CD8-positive, alpha-beta memory T cell (primary cell): Measurements from ENCODE around the gene SERTAD3. TPM values are rescaled to one million over a fixed set of nuclear protein-coding genes. Genes with fewer than 3 reads are reported as not detected.
A peak's percentile ranks its signal among the peaks of the same experiment; 100 is the strongest.

Experiments
- CTCF ChIA-PET: fragments of 350-600 bp; sonication (Branson Sonifier 250); formaldehyde crosslinking; loops from one replicate; lab custom pipeline; 2021; ENCODE audit warnings: antibody characterized with exemption; lab: Charles Lee
- POLR2A ChIA-PET: fragments of 350-600 bp; sonication (Branson Sonifier 250); formaldehyde crosslinking; loops from one replicate; lab custom pipeline; 2021; ENCODE audit warnings: antibody characterized with exemption; lab: Charles Lee
- DNase-seq, 5 donors: peaks; one replicate each; pipeline versions ENCODE4 v3.0.0 to v3.0.0-alpha.2; 2020 to 2022; ENCODE audit warnings: mixed read lengths in 1 of 5
- H3K27ac ChIP-seq: one replicate; pipeline ENCODE4 v1.7.0; 2013; ENCODE audit warnings: low read depth, mild to moderate bottlenecking, low read length, moderate library complexity
- H3K27me3 ChIP-seq: 2 replicates; pipeline ENCODE4 v1.7.0; 2013; ENCODE audit warnings: low read length, mild to moderate bottlenecking; ENCODE audit not compliant: insufficient read depth, poor library complexity, severe bottlenecking
- H3K36me3 ChIP-seq: 2 replicates; pipeline ENCODE4 v1.7.0; 2013; ENCODE audit warnings: mild to moderate bottlenecking, low read length, moderate library complexity; ENCODE audit not compliant: insufficient read depth
- H3K4me1 ChIP-seq: 2 replicates; pipeline ENCODE4 v1.7.0; 2013; ENCODE audit warnings: mild to moderate bottlenecking, low read length, moderate library complexity; ENCODE audit not compliant: insufficient read depth
- H3K4me3 ChIP-seq: 2 replicates; pipeline ENCODE4 v1.7.0; 2013; ENCODE audit warnings: mild to moderate bottlenecking, low read length
- H3K9me3 ChIP-seq: 2 replicates; pipeline ENCODE4 v1.7.0; 2013; ENCODE audit warnings: mild to moderate bottlenecking, low read length
- H3K27ac Mint-ChIP-seq, 8 donors: one replicate each; pipeline ENCODE4 v1.8.0; 2020 to 2021; ENCODE audit warnings: mixed read lengths in 8 of 8, mild to moderate bottlenecking in 6 of 8, inconsistent platforms in 3 of 8, moderate library complexity in 3 of 8
- H3K27me3 Mint-ChIP-seq, 2 donors: one replicate each; pipeline ENCODE4 v1.8.0; 2020 to 2021; ENCODE audit warnings: mixed read lengths in 2 of 2, mild to moderate bottlenecking in 1 of 2, moderate library complexity in 1 of 2
- H3K36me3 Mint-ChIP-seq, 3 donors: one replicate each; pipeline ENCODE4 v1.8.0; 2020 to 2021; ENCODE audit warnings: mixed read lengths in 3 of 3, inconsistent platforms in 1 of 3, mild to moderate bottlenecking in 1 of 3
- H3K4me1 Mint-ChIP-seq, 3 donors: one replicate each; pipeline ENCODE4 v1.8.0; 2020 to 2021; ENCODE audit warnings: mixed read lengths in 3 of 3, inconsistent platforms in 1 of 3, mild to moderate bottlenecking in 1 of 3
- H3K4me3 Mint-ChIP-seq, 7 donors: one replicate each; pipeline ENCODE4 v1.8.0; 2020 to 2021; ENCODE audit warnings: mixed read lengths in 7 of 7, mild to moderate bottlenecking in 6 of 7, moderate library complexity in 4 of 7, inconsistent platforms in 2 of 7
- H3K9me3 Mint-ChIP-seq, 5 donors: one replicate each; pipeline ENCODE4 v1.8.0; 2020 to 2022; ENCODE audit warnings: mixed read lengths in 5 of 5, mild to moderate bottlenecking in 3 of 5, moderate library complexity in 2 of 5, inconsistent platforms in 1 of 5
- polyA plus RNA-seq: library from polyadenylated mRNA; unstranded; fragments of 300-500 nt; fragmentation: Illumina TruSeq; gene quantifications from one replicate; pipeline ENCODE4 v1.2.3, GENCODE V29; 2021
- total RNA-seq, 2 experiments: library from RNA; stranded (reverse); gene quantifications; one replicate each; pipeline ENCODE4 v1.2.3, GENCODE V29; 2021

Gene SERTAD3
- total and polyA plus RNA-seq, 3 experiments from 2014 or later = 7.0 to 9.5 (median 8.5) TPM

GRCh38 chr19:40472516-40472915 is 28.4 kb upstream of the SERTAD3 start:
- Histone ChIP-seq H3K4me1 (no peaks in the 10 kb centered on the region), H3K27me3 (peaks cover 3% of the 10 kb centered on the region), H3K4me3 (no peak overlapping the region), H3K27ac (no peak overlapping the region), H3K9me3 (no peaks in the 10 kb centered on the region), H3K36me3 (no peaks in the 10 kb centered on the region)
- Mint-ChIP-seq H3K27ac (no peak overlapping the region), H3K4me1 (peaks cover 0 to 6% (median 1%) of the 10 kb centered on the region in 3 donors), H3K27me3 (peaks cover 4 to 16% of the 10 kb centered on the region in 2 donors), H3K4me3 (no peak overlapping the region), H3K9me3 (no peaks in the 10 kb centered on the region), H3K36me3 (no peaks in the 10 kb centered on the region)
- DNase-seq = no peak
- POLR2A ChIA-PET = no interaction called here
- CTCF ChIA-PET = no interaction called here

- DNase-seq = no peak
- H3K27me3 ChIP-seq = peaks cover 3% of the 10 kb centered on the region
- H3K9me3 ChIP-seq = no peaks in the 10 kb centered on the region
- H3K27ac ChIP-seq = no peak overlapping the region
- peak overlapping the region in 1 of 7 donors; percentile 58 for H3K4me3 Mint-ChIP-seq
- H3K27ac Mint-ChIP-seq = no peak overlapping the region
- H3K36me3 Mint-ChIP-seq = peaks cover 0 to 4% (median 0%) of the 10 kb centered on the region in 3 donors
- ChIA-PET CTCF (no interaction called here), POLR2A (no interaction called here)
- H3K27me3 Mint-ChIP-seq = peaks cover 9 to 22% of the 10 kb centered on the region in 2 donors
- H3K4me3 ChIP-seq = no peak overlapping the region
- H3K4me1 Mint-ChIP-seq = peaks cover 7 to 14% (median 8%) of the 10 kb centered on the region in 3 donors
- H3K9me3 Mint-ChIP-seq = no peaks in the 10 kb centered on the region
- H3K4me1 ChIP-seq = peaks cover 7% of the 10 kb centered on the region
- H3K36me3 ChIP-seq = no peaks in the 10 kb centered on the region
These were observed 27.0 kb upstream of the SERTAD3 start for GRCh38 chr19:40471111-40471510.

GRCh38 chr19:40469011-40469410 is 24.9 kb upstream of the SERTAD3 start:
- no peak overlapping the region for H3K27ac ChIP-seq
- no peaks in the 10 kb centered on the region for H3K9me3 Mint-ChIP-seq
- H3K36me3 Mint-ChIP-seq = peaks cover 0 to 4% (median 1%) of the 10 kb centered on the region in 3 donors
- peaks cover 3% of the 10 kb centered on the region for H3K27me3 ChIP-seq
- H3K4me3 ChIP-seq = no peak overlapping the region
- peak overlapping the region in 4 of 8 donors; percentile 19 to 81 (median 58) for H3K27ac Mint-ChIP-seq
- CTCF ChIA-PET = no interaction called here
- no peaks in the 10 kb centered on the region for H3K9me3 ChIP-seq
- no peaks in the 10 kb centered on the region for H3K36me3 ChIP-seq
- no peak for DNase-seq
- POLR2A ChIA-PET = interaction anchor here (0.9 kb wide), 1 partner anchor 101 kb away, joined by 3 read pairs; no protein-coding TSS in a partner anchor
- peaks cover 22% of the 10 kb centered on the region for H3K4me1 ChIP-seq
- H3K4me3 Mint-ChIP-seq = peak overlapping the region in 4 of 7 donors; percentile 25 to 72 (median 46)
- peaks cover 22 to 32% (median 25%) of the 10 kb centered on the region in 3 donors for H3K4me1 Mint-ChIP-seq
- peaks cover 9 to 19% of the 10 kb centered on the region in 2 donors for H3K27me3 Mint-ChIP-seq

GRCh38 chr19:40466985-40467734 is 23.0 kb upstream of the SERTAD3 start, which contains the start of gene SPTBN4:
SPTBN4 (plus strand) TSS chr19:40467001; CDS start chr19:40472622, 5,621 bp downstream.
- peaks cover 22 to 32% (median 25%) of the 10 kb centered on the region in 3 donors for H3K4me1 Mint-ChIP-seq

GRCh38 chr19:40466219-40466984 is 22.3 kb upstream of the SERTAD3 start:
- Mint-ChIP-seq H3K36me3 (peaks cover 0 to 4% (median 1%) of the 10 kb centered on the region in 3 donors), H3K9me3 (no peaks in the 10 kb centered on the region), H3K4me3 (peak overlapping the region; percentile 69 to 94 (median 86)), H3K27ac (peak overlapping the region; percentile 74 to 99 (median 96)), H3K27me3 (peaks cover 9 to 19% of the 10 kb centered on the region in 2 donors), H3K4me1 (peaks cover 23 to 32% (median 25%) of the 10 kb centered on the region in 3 donors)
- DNase-seq = peak in 4 of 5 donors; percentile 78 to 94 (median 86)
- Histone ChIP-seq H3K4me3 (peak overlapping the region; percentile 84), H3K4me1 (peaks cover 22% of the 10 kb centered on the region), H3K9me3 (no peaks in the 10 kb centered on the region), H3K27me3 (peaks cover 3% of the 10 kb centered on the region), H3K27ac (peak overlapping the region; percentile 87), H3K36me3 (no peaks in the 10 kb centered on the region)
- ChIA-PET CTCF (interaction anchor here (0.9 to 4.4 kb wide), 12 partner anchors 11 to 678 kb away, joined by 3 to 46 read pairs (median 4); no protein-coding TSS in a partner anchor), POLR2A (interaction anchor here (0.8 to 3.8 kb wide), 7 partner anchors 24 to 332 kb away, joined by 3 to 27 read pairs (median 7); partner anchors contain the start of genes C19orf47, EGLN2, PLD3 and SERTAD1)

More at GRCh38 chr19:40466985-40467734, 23.0 kb upstream of the SERTAD3 start, which contains the start of gene SPTBN4:
- no peak for DNase-seq
- no peaks in the 10 kb centered on the region for H3K9me3 Mint-ChIP-seq
- peak within 1 kb of the TSS; percentile 69 to 94 (median 86) for H3K4me3 Mint-ChIP-seq
- POLR2A ChIA-PET = interaction anchor here (1.5 to 3.8 kb wide), 3 partner anchors 25 to 331 kb away, joined by 5 to 27 read pairs (median 11); partner anchors contain the start of genes EGLN2 and SERTAD3
- H3K27me3 Mint-ChIP-seq = peaks cover 9 to 19% of the 10 kb centered on the region in 2 donors
- H3K36me3 Mint-ChIP-seq = peaks cover 0 to 4% (median 1%) of the 10 kb centered on the region in 3 donors
- H3K9me3 ChIP-seq = no peaks in the 10 kb centered on the region
- no peaks in the 10 kb centered on the region for H3K36me3 ChIP-seq
- CTCF ChIA-PET = interaction anchor here (4.4 kb wide), 1 partner anchor 45 kb away, joined by 46 read pairs; no protein-coding TSS in a partner anchor
- H3K4me1 ChIP-seq = peaks cover 22% of the 10 kb centered on the region
- H3K27ac Mint-ChIP-seq = peak within 1 kb of the TSS; percentile 74 to 99 (median 96)
- H3K4me3 ChIP-seq = peak within 1 kb of the TSS; percentile 84
- H3K27me3 ChIP-seq = peaks cover 3% of the 10 kb centered on the region
- peak within 1 kb of the TSS; percentile 87 for H3K27ac ChIP-seq

- peaks cover 22% of the 10 kb centered on the region for H3K4me1 ChIP-seq
- Mint-ChIP-seq H3K9me3 (no peaks in the 10 kb centered on the region), H3K4me1 (peaks cover 23 to 32% (median 25%) of the 10 kb centered on the region in 3 donors), H3K27me3 (peaks cover 9 to 16% of the 10 kb centered on the region in 2 donors), H3K36me3 (peaks cover 0 to 4% (median 1%) of the 10 kb centered on the region in 3 donors), H3K27ac (peak within 1 kb of the TSS; percentile 74 to 99 (median 96)), H3K4me3 (peak within 1 kb of the TSS; percentile 69 to 94 (median 86))
- peak within 1 kb of the TSS; percentile 87 for H3K27ac ChIP-seq
- CTCF ChIA-PET = interaction anchor here (0.9 to 4.4 kb wide), 19 partner anchors 10 to 679 kb away, joined by 3 to 46 read pairs (median 4); no protein-coding TSS in a partner anchor
- peak; percentile 99 to 100 (median 99) for DNase-seq
- peaks cover 3% of the 10 kb centered on the region for H3K27me3 ChIP-seq
- no peaks in the 10 kb centered on the region for H3K9me3 ChIP-seq
- POLR2A ChIA-PET = interaction anchor here (0.5 to 3.8 kb wide), 12 partner anchors 23 to 333 kb away, joined by 3 to 27 read pairs (median 5); partner anchors contain the start of genes C19orf47, EGLN2, PLD3 and SERTAD1
- H3K4me3 ChIP-seq = peak within 1 kb of the TSS; percentile 84
- H3K36me3 ChIP-seq = no peaks in the 10 kb centered on the region
These were observed 21.6 kb upstream of the SERTAD3 start, which contains the start of gene BLVRB for GRCh38 chr19:40465557-40466218. BLVRB (minus strand) TSS chr19:40465745; CDS start chr19:40465688, 57 bp downstream.
